K562 (cell line): Measurements from ENCODE around the gene CPT1B. TPM values are rescaled to one million over a fixed set of nuclear protein-coding genes. Genes with fewer than 3 reads are reported as not detected.

ENCODE experiments used
- ATAC-seq: fragments of 200-7000 bp; cut with Tn5 transposase; 3 replicates; pipeline ENCODE4 v1.9.1; 2020; ENCODE audit warnings: moderate library complexity
- BruUV-seq: library from RNA; stranded (reverse); fragments of 400-500 nt; replicated peaks from 2 replicates; lab custom pipeline; 2021; lab: Mats Ljungman, UMichigan
- CTCF ChIA-PET: fragments of 300-600 bp; formaldehyde crosslinking; extraction: SDS; loops from one replicate; lab custom pipeline; 2021; ENCODE audit warnings: low intra/inter-chr PET ratio; lab: Yijun Ruan, JAX
- POLR2A ChIA-PET: fragments of 300-600, 350-650 bp; sonication (Branson Sonifier 250); formaldehyde crosslinking; extraction: SDS; loops from one replicate; lab custom pipeline; 2021; ENCODE audit warnings: antibody characterized with exemption, inconsistent platforms; lab: Yijun Ruan, JAX
- DNase-seq, 4 experiments: peaks; one replicate each; pipeline versions ENCODE4 v3.0.0 to v3.0.0-alpha.2; 2011 to 2018; ENCODE audit warnings: low spot score in 3 of 4, mixed read lengths in 3 of 4; ENCODE audit errors: extremely low read depth in 1 of 4
- FAIRE-seq: peaks from 2 replicates; lab custom pipeline; 2011; peaks lifted over from hg19 to GRCh38; lab: Jason Lieb, UNC
- H2AFZ ChIP-seq: 2 replicates; pipeline ENCODE4 v1.6.0; 2011; ENCODE audit warnings: low read depth, low read length, control low read depth, inconsistent platforms
- H3K27ac ChIP-seq: fragments of 200-600 bp; 3 replicates; pipeline ENCODE4 v1.8.0; 2011; ENCODE audit warnings: low read depth, mild to moderate bottlenecking, control low read depth, inconsistent platforms, low read length, moderate library complexity, mixed read lengths; ENCODE audit errors: extremely low read depth
- H3K27me3 ChIP-seq, 2 experiments: fragments of 300-600 bp in 1 of 2; 2 replicates in 1 of 2; 3 replicates in 1 of 2; pipeline versions ENCODE4 v1.6.0 to v1.8.0; 2011; ENCODE audit warnings: inconsistent platforms in 2 of 2, low read length in 2 of 2, mild to moderate bottlenecking in 1 of 2, mixed read lengths in 1 of 2, moderate library complexity in 1 of 2; ENCODE audit not compliant: control insufficient read depth in 2 of 2, insufficient read depth in 2 of 2
- H3K36me3 ChIP-seq: fragments of 300-600 bp; 3 replicates; pipeline ENCODE4 v1.8.0; 2011; ENCODE audit warnings: mild to moderate bottlenecking, low read length, inconsistent platforms; ENCODE audit not compliant: control insufficient read depth, insufficient read depth
- H3K4me1 ChIP-seq, 2 experiments: fragments of 200-600 bp in 1 of 2; replicated peaks in 1 of 2; 2 replicates in 1 of 2; 3 replicates in 1 of 2; pipeline versions ENCODE4 v1.5.1 to v1.8.0; 2011; ENCODE audit warnings: inconsistent platforms in 2 of 2, low read length in 2 of 2, mild to moderate bottlenecking in 1 of 2, mixed read lengths in 1 of 2, moderate library complexity in 1 of 2; ENCODE audit not compliant: control insufficient read depth in 2 of 2, insufficient read depth in 2 of 2
- H3K4me2 ChIP-seq: 2 replicates; pipeline ENCODE4 v1.6.1; 2011; ENCODE audit warnings: low read length, control low read depth, inconsistent platforms, mixed read lengths; ENCODE audit not compliant: insufficient read depth
- H3K4me3 ChIP-seq: fragments of 200-600 bp; sonication (generic), shearing (Covaris generic); 2 replicates; pipeline ENCODE4 v1.5.1; 2016; ENCODE audit warnings: control low read depth, inconsistent platforms
- H3K79me2 ChIP-seq: fragments of 200-600 bp; 3 replicates; pipeline ENCODE4 v1.8.0; 2011; ENCODE audit warnings: low read length, inconsistent platforms; ENCODE audit not compliant: control insufficient read depth, insufficient read depth
- H3K9ac ChIP-seq, 2 experiments: 2 replicates each; pipeline versions ENCODE4 v1.6.0 to v1.6.1; 2011; ENCODE audit warnings: low read depth in 2 of 2, low read length in 2 of 2, control low read depth in 1 of 2, inconsistent platforms in 1 of 2, mild to moderate bottlenecking in 1 of 2, mixed read lengths in 1 of 2; ENCODE audit not compliant: insufficient read depth in 1 of 2
- H3K9me1 ChIP-seq: one replicate; pipeline ENCODE4 v1.6.0; 2011; ENCODE audit warnings: inconsistent platforms, mild to moderate bottlenecking, low read length, moderate library complexity; ENCODE audit not compliant: control insufficient read depth, insufficient read depth
- H3K9me3 ChIP-seq: replicated peaks from 2 replicates; pipeline ENCODE4 v1.5.1; 2011; ENCODE audit warnings: low read depth, low read length, inconsistent platforms; ENCODE audit not compliant: control insufficient read depth, insufficient read depth
- H4K20me1 ChIP-seq: replicated peaks from 2 replicates; pipeline ENCODE4 v1.6.1; 2011; ENCODE audit warnings: low read length, inconsistent platforms, mixed read lengths; ENCODE audit not compliant: control insufficient read depth, insufficient read depth
- ATF3 ChIP-seq, 2 experiments: fragments of 450-650 bp in 1 of 2; sonication (generic) in 1 of 2; formaldehyde crosslinking in 1 of 2; IDR thresholded peaks in 1 of 2; conservative IDR thresholded peaks in 1 of 2; 2 replicates each; pipeline versions ENCODE4 v1.6.1 to v1.8.1; 2016 to 2023; ENCODE audit warnings: mild to moderate bottlenecking in 2 of 2, moderate library complexity in 2 of 2, inconsistent platforms in 1 of 2, missing genetic modification reagents in 1 of 2
- CBX5 ChIP-seq: IDR thresholded peaks from 2 replicates; pipeline ENCODE4 v1.6.1; 2014; ENCODE audit warnings: low read depth, borderline replicate concordance
- CTCF ChIP-seq, 3 experiments: IDR thresholded peaks in 2 of 3; conservative IDR thresholded peaks in 1 of 3; 2 replicates each; pipeline ENCODE4 v1.5.1; 2011 to 2012; ENCODE audit warnings: low read length in 3 of 3, mild to moderate bottlenecking in 3 of 3, control low read depth in 2 of 3, improper control_type of control experiment in 1 of 3, inconsistent platforms in 1 of 3, low read depth in 1 of 3, mixed read lengths in 1 of 3, moderate library complexity in 1 of 3; ENCODE audit not compliant: insufficient read depth in 2 of 3
- DPF2 ChIP-seq: fragments of 450-650 bp; IDR thresholded peaks from 2 replicates; pipeline ENCODE4 v1.6.1; 2016
- FOXA1 ChIP-seq: fragments of 450-650 bp; IDR thresholded peaks from 2 replicates; pipeline ENCODE4 v1.6.1; 2016; ENCODE audit warnings: mild to moderate bottlenecking, borderline replicate concordance
- HMG20A ChIP-seq: fragments of 450-650 bp; formaldehyde crosslinking; conservative IDR thresholded peaks from 2 replicates; pipeline ENCODE4 v1.4.0; 2020; ENCODE audit warnings: mild to moderate bottlenecking, mixed read lengths
- HNRNPUL1 ChIP-seq: fragments of 200-400 bp; formaldehyde crosslinking; IDR thresholded peaks from 2 replicates; pipeline ENCODE4 v1.6.1; 2017; ENCODE audit warnings: low read length
- IRF1 ChIP-seq: sonication (generic); formaldehyde crosslinking; IDR thresholded peaks from 2 replicates; pipeline ENCODE4 v1.8.0; 2022; ENCODE audit warnings: missing genetic modification reagents, mild to moderate bottlenecking, borderline replicate concordance
- MYNN ChIP-seq, 2 experiments: sonication (generic); formaldehyde crosslinking in 1 of 2; IDR thresholded peaks; 2 replicates each; pipeline versions ENCODE4 v1.5.0 to v1.6.1; 2016 to 2020; ENCODE audit warnings: antibody characterized with exemption in 1 of 2, missing genetic modification reagents in 1 of 2
- NONO ChIP-seq, 2 experiments: fragments of 200-400 bp in 1 of 2; fragments of 450-650 bp in 1 of 2; formaldehyde crosslinking in 1 of 2; IDR thresholded peaks; 2 replicates each; pipeline ENCODE4 v1.6.1; 2017; ENCODE audit warnings: low read depth in 2 of 2, mild to moderate bottlenecking in 2 of 2, moderate library complexity in 2 of 2, low read length in 1 of 2
- SAFB2 ChIP-seq: fragments of 200-400 bp; formaldehyde crosslinking; IDR thresholded peaks from 2 replicates; pipeline ENCODE4 v1.6.1; 2018; ENCODE audit warnings: borderline replicate concordance, low read length, low read depth, moderate library complexity; ENCODE audit not compliant: severe bottlenecking
- SMAD3 ChIP-seq: fragments of 450-650 bp; formaldehyde crosslinking; conservative IDR thresholded peaks from 2 replicates; pipeline ENCODE4 v1.4.0; 2020; ENCODE audit warnings: mild to moderate bottlenecking
- STAT5B ChIP-seq: fragments of 250-450 bp; sonication (Bioruptor Pico); IDR thresholded peaks from 2 replicates; pipeline ENCODE4 v1.8.0; 2021; ENCODE audit warnings: mild to moderate bottlenecking, inconsistent platforms
- ZBTB7A ChIP-seq: IDR thresholded peaks from 2 replicates; pipeline ENCODE4 v1.6.1; 2011; ENCODE audit warnings: low read depth, mild to moderate bottlenecking, low read length, moderate library complexity, borderline replicate concordance; ENCODE audit not compliant: control insufficient read depth
- ZNF280A ChIP-seq: fragments of 450-650 bp; IDR thresholded peaks from 2 replicates; pipeline ENCODE4 v1.6.1; 2018; ENCODE audit warnings: mild to moderate bottlenecking, low read depth; ENCODE audit not compliant: partially characterized antibody
- WGBS: fragments of 100-300 bp; shearing (Covaris generic); methylation state at CpG from one replicate; pipeline ENCODE4 v1.1.6; 2016; ENCODE audit warnings: low coverage, mixed read lengths; ENCODE audit not compliant: insufficient coverage; ENCODE audit errors: missing lambda C conversion rate; 5-methylcytosine and 5-hydroxymethylcytosine counted together
- in situ Hi-C: fragments of 300-500 bp; cut with MboI; formaldehyde crosslinking; loops from 4 replicates; pipeline ENCODE4 v1.15.0; 2018; ENCODE audit warnings: inconsistent platforms, mixed read lengths
- intact Hi-C: fragments of 100-400 bp; cut with micrococcal nuclease; formaldehyde crosslinking; loops from 2 replicates; pipeline ENCODE4 v1.14.2; 2022
- polyA plus RNA-seq, 8 experiments: library from polyadenylated mRNA; depleted of rRNA in 4 of 8; stranded (reverse) in 5 of 8; unstranded in 3 of 8; fragments of >200 nt; fragmentation: Nextera tagmentation in 2 of 8; fragmentation: Illumina TruSeq in 1 of 8; extraction: Ambion mirVana in 2 of 8; extraction: Trizol in 1 of 8; gene quantifications; 2 replicates each; pipeline versions ENCODE4 v1.2.1 to v1.2.3, GENCODE V29; 2011 to 2014; ENCODE audit warnings: inconsistent platforms in 1 of 8, missing spikeins in 1 of 8
- total RNA-seq, 7 experiments: library from RNA; depleted of rRNA in 6 of 7; stranded (reverse); fragments of >200 nt in 6 of 7; fragmentation: Illumina TruSeq in 2 of 7; extraction: Trizol in 2 of 7; gene quantifications; 2 replicates each; pipeline versions ENCODE4 v1.2.1 to v1.2.3, GENCODE V29; 2011 to 2021; ENCODE audit warnings: low replicate concordance in 1 of 7

Gene CPT1B
- total and polyA plus RNA-seq, 9 of the 15 experiments (the other 6 are each of a cell fraction or from before 2014, with no cell fraction given): 0.35 to 6.1 (median 2.6) TPM

- ChIA-PET CTCF (interaction anchor here (0.7 to 4.9 kb wide), 3 partner anchors 44 to 71 kb away, joined by 3 to 51 read pairs (median 5); no protein-coding TSS in a partner anchor), POLR2A (interaction anchor here (0.7 kb wide), 1 partner anchor 44 kb away, joined by 4 read pairs; no protein-coding TSS in a partner anchor)
- peak in 3 of 4 experiments; percentile 62 to 67 (median 62) for DNase-seq
- Histone ChIP-seq H3K9me1 (no peaks in the 10 kb centered on the region), H3K4me1 (peaks cover 12% of the 10 kb centered on the region in 2 experiments; a peak in 3 of 5 replicates), H2AFZ (no peak overlapping the region), H3K36me3 (no peaks in the 10 kb centered on the region), H3K4me2 (peak overlapping the region; percentile 49), H3K9me3 (no peaks in the 10 kb centered on the region), H3K4me3 (no peak overlapping the region), H3K27me3 (no peaks in the 10 kb centered on the region), H4K20me1 (no peaks in the 10 kb centered on the region), H3K27ac (no peak overlapping the region), H3K79me2 (no peaks in the 10 kb centered on the region), H3K9ac (no peak overlapping the region; a peak in 1 of 4 replicates)
- FAIRE-seq: no peak
- in situ Hi-C loops (no loop called here), intact Hi-C loops (loop anchor here (1.0 to 5.0 kb wide), 2 partner anchors 44 to 72 kb away; no protein-coding TSS in a partner anchor)
- ATAC-seq: peak; percentile 97
- WGBS: 27% methylated on average over 19 of the region's 25 CpGs
- no TSS peak for BruUV-seq
- TF ChIP-seq HNRNPUL1 (no peak), STAT5B (CRISPR knock-in tag) (no peak), CTCF (IDR thresholded peaks at IDR 0.05 in 2 of 3, conservative IDR thresholded peaks at IDR 0.05 in 1 of 3; ENCODE audit: insufficient read depth in 2 of 3, low read depth in 1 of 3, low read length in 3 of 3) (peak in 1 of 3 experiments; percentile 68; a peak in 2 of 6 replicates), CBX5 (no peak), SAFB2 (no peak), FOXA1 (no peak), ZNF280A (no peak), HMG20A (CRISPR knock-in tag) (no peak), DPF2 (no peak), MYNN (IDR thresholded peaks at IDR 0.05) (no peak), MYNN (CRISPR knock-in tag; IDR thresholded peaks at IDR 0.05) (no peak), ATF3 (IDR thresholded peaks at IDR 0.05) (peak; percentile 72; the same call in 1 of the 2 replicates), ATF3 (CRISPR knock-in tag; conservative IDR thresholded peaks at IDR 0.05) (no peak), SMAD3 (CRISPR knock-in tag) (no peak), IRF1 (no peak), ZBTB7A (peak; percentile 79), NONO (IDR thresholded peaks at IDR 0.05; ENCODE audit: low read depth in 2 of 2, low read length in 1 of 2) (no peak)
Measured at GRCh38 chr22:50620593-50621355, 42.5 kb upstream of the CPT1B start.
